Mesenchymal stem cell (in vitro differentiated cells and primary cell): ENCODE data around the gene C2CD2.

ENCODE experiments used
- DNase-seq: peaks from one replicate; pipeline ENCODE4 v3.0.0-alpha.2; 2013
- H2AFZ ChIP-seq: one replicate; pipeline ENCODE4 v1.6.1; 2013; ENCODE audit warnings: low read depth, mild to moderate bottlenecking, control low read depth, inconsistent platforms, low read length, moderate library complexity
- H2AK5ac ChIP-seq: 2 replicates; pipeline ENCODE4 v1.6.1; 2013; ENCODE audit warnings: low read length, moderate library complexity, mild to moderate bottlenecking, inconsistent platforms; ENCODE audit not compliant: severe bottlenecking
- H2BK120ac ChIP-seq: one replicate; pipeline ENCODE4 v1.6.1; 2013; ENCODE audit warnings: low read depth, mild to moderate bottlenecking, inconsistent platforms, low read length, moderate library complexity
- H2BK12ac ChIP-seq, 2 experiments: one replicate each; pipeline ENCODE4 v1.6.1; 2013; ENCODE audit warnings: inconsistent platforms in 2 of 2, low read length in 2 of 2, mild to moderate bottlenecking in 2 of 2, moderate library complexity in 2 of 2, control low read depth in 1 of 2
- H2BK15ac ChIP-seq: one replicate; pipeline ENCODE4 v1.6.1; 2013; ENCODE audit warnings: mild to moderate bottlenecking, low read depth, inconsistent platforms; ENCODE audit not compliant: poor library complexity, severe bottlenecking
- H2BK5ac ChIP-seq: 2 replicates; pipeline ENCODE4 v1.6.1; 2013; ENCODE audit warnings: low read depth, mild to moderate bottlenecking, low read length, control low read depth, inconsistent platforms; ENCODE audit not compliant: poor library complexity, severe bottlenecking
- H3K14ac ChIP-seq, 2 experiments: one replicate each; pipeline ENCODE4 v1.6.1; 2013; ENCODE audit warnings: inconsistent platforms in 2 of 2, low read length in 2 of 2, control low read depth in 1 of 2, mild to moderate bottlenecking in 1 of 2, moderate library complexity in 1 of 2
- H3K18ac ChIP-seq, 2 experiments: one replicate each; pipeline ENCODE4 v1.6.1; 2013; ENCODE audit warnings: inconsistent platforms in 2 of 2, low read length in 2 of 2, control low read depth in 1 of 2, low read depth in 1 of 2, mild to moderate bottlenecking in 1 of 2
- H3K23ac ChIP-seq, 2 experiments: one replicate each; pipeline ENCODE4 v1.6.1; 2013; ENCODE audit warnings: inconsistent platforms in 2 of 2, low read length in 2 of 2, mild to moderate bottlenecking in 2 of 2, moderate library complexity in 2 of 2, control low read depth in 1 of 2
- H3K27ac ChIP-seq: 2 replicates; pipeline ENCODE4 v1.5.1; 2013; ENCODE audit warnings: mild to moderate bottlenecking, moderate library complexity, low read length, control low read depth, inconsistent platforms; ENCODE audit not compliant: poor library complexity, severe bottlenecking
- H3K27me3 ChIP-seq, 2 experiments: 2 replicates each; pipeline versions ENCODE4 v1.6.1 to v1.7.0; 2013; ENCODE audit warnings: low read length in 2 of 2, mild to moderate bottlenecking in 2 of 2, moderate library complexity in 2 of 2, control low read depth in 1 of 2, inconsistent platforms in 1 of 2; ENCODE audit not compliant: control insufficient read depth in 1 of 2, insufficient read depth in 1 of 2
- H3K36me3 ChIP-seq, 2 experiments: 2 replicates each; pipeline versions ENCODE4 v1.6.1 to v1.7.0; 2013; ENCODE audit warnings: low read length in 2 of 2, control low read depth in 1 of 2, inconsistent platforms in 1 of 2, low read depth in 1 of 2, mild to moderate bottlenecking in 1 of 2; ENCODE audit not compliant: insufficient read depth in 2 of 2, control insufficient read depth in 1 of 2
- H3K4ac ChIP-seq, 2 experiments: one replicate each; pipeline ENCODE4 v1.6.1; 2013; ENCODE audit warnings: inconsistent platforms in 2 of 2, low read length in 2 of 2, mild to moderate bottlenecking in 2 of 2, moderate library complexity in 2 of 2, control low read depth in 1 of 2, low read depth in 1 of 2
- H3K4me1 ChIP-seq: 2 replicates; pipeline ENCODE4 v1.6.1; 2013; ENCODE audit warnings: low read depth, low read length, control low read depth; ENCODE audit not compliant: control insufficient read depth, insufficient read depth
- H3K4me2 ChIP-seq: 2 replicates; pipeline ENCODE4 v1.6.1; 2013; ENCODE audit warnings: low read length, mild to moderate bottlenecking, inconsistent platforms; ENCODE audit not compliant: poor library complexity, severe bottlenecking
- H3K4me3 ChIP-seq, 2 experiments: 2 replicates each; pipeline versions ENCODE4 v1.5.1 to v1.7.0; 2013; ENCODE audit warnings: low read length in 2 of 2, mild to moderate bottlenecking in 2 of 2, control low read depth in 1 of 2, low read depth in 1 of 2; ENCODE audit not compliant: insufficient read depth in 1 of 2
- H3K79me1 ChIP-seq: replicated peaks from 2 replicates; pipeline ENCODE4 v1.6.1; 2013; ENCODE audit warnings: mild to moderate bottlenecking, control low read depth, low read length, inconsistent platforms; ENCODE audit not compliant: poor library complexity, severe bottlenecking
- H3K9ac ChIP-seq: 2 replicates; pipeline ENCODE4 v1.7.0; 2013; ENCODE audit warnings: mild to moderate bottlenecking, low read length, moderate library complexity
- H3K9me3 ChIP-seq: 2 replicates; pipeline ENCODE4 v1.7.0; 2013; ENCODE audit warnings: mild to moderate bottlenecking, low read length; ENCODE audit not compliant: control insufficient read depth
- H4K8ac ChIP-seq: one replicate; pipeline ENCODE4 v1.6.1; 2013; ENCODE audit warnings: inconsistent platforms, mild to moderate bottlenecking, low read length, moderate library complexity
- H4K91ac ChIP-seq: one replicate; pipeline ENCODE4 v1.6.1; 2013; ENCODE audit warnings: mild to moderate bottlenecking, low read length, inconsistent platforms
- WGBS: methylation state at CpG from one replicate; pipeline ENCODE4 v1.1.7; 2013; ENCODE audit warnings: mixed read lengths; 5-methylcytosine and 5-hydroxymethylcytosine counted together

C2CD2 gene

GRCh38 chr21:41845310-41846032 lies 108.3 kb downstream of the C2CD2 start:
- no peak overlapping the region for H3K4ac ChIP-seq

DNA sequence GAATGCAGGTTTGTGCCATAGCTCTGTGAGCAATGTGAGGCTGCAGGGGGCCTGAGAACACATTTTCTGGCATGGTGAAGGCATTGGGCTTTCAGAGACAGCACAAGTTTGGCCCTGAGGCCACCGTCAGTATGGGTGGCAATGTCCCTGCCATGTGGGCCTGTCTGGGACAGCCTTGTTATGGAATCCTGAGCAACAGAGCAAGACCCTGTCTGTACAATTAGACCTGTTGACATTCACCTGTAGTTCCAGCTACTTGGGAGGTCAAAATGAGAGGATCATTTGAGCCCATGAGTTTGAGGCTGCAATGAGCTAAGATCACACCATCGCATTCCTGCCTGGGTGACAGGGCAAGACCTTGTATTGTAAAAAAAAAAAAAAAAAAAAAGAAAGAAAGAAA lies 110.2 kb downstream of the C2CD2 start:
- H3K9me3 ChIP-seq, result peaks cover 18% of the 10 kb centered on the region
- no peaks in the 10 kb centered on the region for H3K79me1 ChIP-seq
- no peak overlapping the region for H4K8ac ChIP-seq
- no peak overlapping the region for H3K14ac ChIP-seq
- no peak overlapping the region for H2BK12ac ChIP-seq
- H3K23ac ChIP-seq, result no peak overlapping the region
- no peak overlapping the region for H2BK15ac ChIP-seq
- no peak overlapping the region for H2BK5ac ChIP-seq
- H3K18ac ChIP-seq, result no peak overlapping the region
- H2BK120ac ChIP-seq, result no peak overlapping the region
- H4K91ac ChIP-seq, result peak overlapping the region; percentile 30
- no peak overlapping the region for H3K27ac ChIP-seq
- H3K4me2 ChIP-seq, result no peak overlapping the region
- H3K4me1 ChIP-seq, result peaks cover 2% of the 10 kb centered on the region
- H3K4ac ChIP-seq, result no peak overlapping the region
- H3K4me3 ChIP-seq, result no peak overlapping the region
- H3K27me3 ChIP-seq, result no peaks in the 10 kb centered on the region
- H3K36me3 ChIP-seq, result peaks cover 11 to 25% of the 10 kb centered on the region in 2 experiments
- no peak overlapping the region for H3K9ac ChIP-seq
- H2AK5ac ChIP-seq, result no peak overlapping the region
- DNase-seq, result no peak
- WGBS, result 98% methylated on average over 2 of the region's 2 CpGs
- no peak overlapping the region for H2AFZ ChIP-seq

More at GRCh38 chr21:41845310-41846032, 108.3 kb downstream of the C2CD2 start:
- no peak overlapping the region for H2BK12ac ChIP-seq
- H3K27ac ChIP-seq, result no peak overlapping the region
- H2BK120ac ChIP-seq, result no peak overlapping the region
- H3K9ac ChIP-seq, result no peak overlapping the region
- no peak overlapping the region for H2AFZ ChIP-seq
- no peak overlapping the region for H4K8ac ChIP-seq
- no peak overlapping the region for H4K91ac ChIP-seq
- WGBS, result 91% methylated on average over 18 of the region's 21 CpGs
- no peaks in the 10 kb centered on the region for H3K79me1 ChIP-seq
- DNase-seq, result no peak
- peaks cover 6 to 16% of the 10 kb centered on the region in 2 experiments for H3K36me3 ChIP-seq
- peaks cover 16% of the 10 kb centered on the region for H3K9me3 ChIP-seq
- peaks cover 2% of the 10 kb centered on the region for H3K4me1 ChIP-seq
- H2AK5ac ChIP-seq, result no peak overlapping the region
- no peak overlapping the region for H2BK15ac ChIP-seq
- no peak overlapping the region for H3K23ac ChIP-seq
- no peaks in the 10 kb centered on the region for H3K27me3 ChIP-seq
- no peak overlapping the region for H2BK5ac ChIP-seq
- H3K4me2 ChIP-seq, result no peak overlapping the region
- H3K18ac ChIP-seq, result no peak overlapping the region
- H3K4me3 ChIP-seq, result no peak overlapping the region
- no peak overlapping the region for H3K14ac ChIP-seq

GRCh38 chr21:41840880-41841279 lies 112.9 kb downstream of the C2CD2 start:
- Histone ChIP-seq H2BK15ac (no peak overlapping the region), H3K27ac (no peak overlapping the region), H2BK5ac (no peak overlapping the region), H3K36me3 (peaks cover 28 to 38% of the 10 kb centered on the region in 2 experiments), H2BK12ac (no peak overlapping the region), H3K9ac (no peak overlapping the region), H3K4ac (no peak overlapping the region), H3K79me1 (no peaks in the 10 kb centered on the region), H3K23ac (no peak overlapping the region), H2AK5ac (no peak overlapping the region), H3K4me1 (peaks cover 2% of the 10 kb centered on the region), H3K9me3 (peaks cover 18% of the 10 kb centered on the region), H3K18ac (no peak overlapping the region), H4K91ac (no peak overlapping the region), H3K27me3 (no peaks in the 10 kb centered on the region), H3K4me2 (no peak overlapping the region), H2AFZ (no peak overlapping the region), H4K8ac (no peak overlapping the region), H3K4me3 (peak overlapping the region in 1 of 2 experiments; percentile 16), H3K14ac (no peak overlapping the region), H2BK120ac (no peak overlapping the region)
- WGBS, result no CpG with 5 or more reads among the region's 1 CpG
- no peak for DNase-seq

GRCh38 chr21:41839387-41840000 lies 114.3 kb downstream of the C2CD2 start:
- Histone ChIP-seq H3K79me1 (no peaks in the 10 kb centered on the region), H2BK5ac (no peak overlapping the region), H3K4me3 (no peak overlapping the region), H3K27ac (no peak overlapping the region), H4K91ac (no peak overlapping the region), H3K23ac (no peak overlapping the region), H3K36me3 (peaks cover 37 to 49% of the 10 kb centered on the region in 2 experiments), H3K4me2 (no peak overlapping the region), H3K4ac (no peak overlapping the region), H3K9ac (no peak overlapping the region), H2BK120ac (no peak overlapping the region), H4K8ac (no peak overlapping the region), H2BK15ac (no peak overlapping the region), H3K14ac (no peak overlapping the region), H3K18ac (no peak overlapping the region), H3K4me1 (no peaks in the 10 kb centered on the region), H3K9me3 (peaks cover 18% of the 10 kb centered on the region), H2AFZ (no peak overlapping the region), H2AK5ac (no peak overlapping the region), H2BK12ac (no peak overlapping the region), H3K27me3 (no peaks in the 10 kb centered on the region)
- DNase-seq, result no peak
- WGBS, result 95% methylated on average over 20 of the region's 21 CpGs
